Panc1 (cell line): ENCODE data around the gene GANC.

Experiments
- CTCF ChIP-seq: fragments of 450-650 bp; IDR thresholded peaks from 2 replicates; pipeline ENCODE4 v1.5.1; 2017; ENCODE audit warnings: mild to moderate bottlenecking
- POLR2AphosphoS5 ChIP-seq: IDR thresholded peaks from 2 replicates; pipeline ENCODE4 v1.6.1; 2012; ENCODE audit warnings: mild to moderate bottlenecking, low read depth, low read length, moderate library complexity
- SIN3A ChIP-seq: IDR thresholded peaks from 2 replicates; pipeline ENCODE4 v1.6.1; 2012; ENCODE audit warnings: low read depth, mild to moderate bottlenecking, low read length, moderate library complexity, borderline replicate concordance; ENCODE audit not compliant: insufficient read depth
- TF ChIP-seq, protein P1 (sequence below), 2 experiments: IDR thresholded peaks; 2 replicates each; pipeline ENCODE4 v1.6.1; 2011 to 2012; ENCODE audit warnings: low read depth in 2 of 2, control low read depth in 1 of 2, low read length in 1 of 2, mild to moderate bottlenecking in 1 of 2, moderate library complexity in 1 of 2; ENCODE audit not compliant: insufficient read depth in 1 of 2

DNA sequence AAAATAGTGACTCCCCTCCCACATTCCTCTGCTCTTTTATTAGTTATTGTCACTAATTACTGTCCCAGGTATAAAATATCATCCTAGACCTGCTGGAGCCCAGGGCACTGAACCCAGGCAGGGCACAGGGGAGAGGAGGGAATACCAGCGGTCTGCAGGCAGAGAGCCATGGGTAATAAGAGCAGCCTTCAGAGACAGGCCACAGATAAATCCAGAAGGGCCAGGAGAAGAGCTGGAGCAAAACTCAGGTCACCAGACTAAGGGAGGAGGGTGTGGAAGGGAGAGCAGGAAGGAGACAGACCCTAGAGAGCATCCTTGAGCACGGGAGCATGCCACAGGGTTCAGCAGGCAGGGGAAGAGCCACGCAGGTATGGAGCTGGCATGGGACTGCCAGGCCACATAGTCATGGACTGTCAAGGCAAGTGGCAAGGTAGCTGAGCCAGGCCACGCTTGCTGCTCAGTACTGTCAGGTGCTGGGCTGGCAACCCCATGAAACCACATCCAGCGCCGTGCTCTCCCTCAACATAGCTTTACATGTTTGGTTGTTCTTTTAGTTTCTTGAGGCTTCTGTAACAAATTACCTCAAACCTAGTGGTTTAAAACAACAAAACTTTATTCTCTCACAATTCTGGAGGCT, 70.7 kb downstream of the GANC start:
- TF ChIP-seq CTCF (no peak), POLR2AphosphoS5 (no peak), SIN3A (no peak)
- TF ChIP-seq, protein P1, sequence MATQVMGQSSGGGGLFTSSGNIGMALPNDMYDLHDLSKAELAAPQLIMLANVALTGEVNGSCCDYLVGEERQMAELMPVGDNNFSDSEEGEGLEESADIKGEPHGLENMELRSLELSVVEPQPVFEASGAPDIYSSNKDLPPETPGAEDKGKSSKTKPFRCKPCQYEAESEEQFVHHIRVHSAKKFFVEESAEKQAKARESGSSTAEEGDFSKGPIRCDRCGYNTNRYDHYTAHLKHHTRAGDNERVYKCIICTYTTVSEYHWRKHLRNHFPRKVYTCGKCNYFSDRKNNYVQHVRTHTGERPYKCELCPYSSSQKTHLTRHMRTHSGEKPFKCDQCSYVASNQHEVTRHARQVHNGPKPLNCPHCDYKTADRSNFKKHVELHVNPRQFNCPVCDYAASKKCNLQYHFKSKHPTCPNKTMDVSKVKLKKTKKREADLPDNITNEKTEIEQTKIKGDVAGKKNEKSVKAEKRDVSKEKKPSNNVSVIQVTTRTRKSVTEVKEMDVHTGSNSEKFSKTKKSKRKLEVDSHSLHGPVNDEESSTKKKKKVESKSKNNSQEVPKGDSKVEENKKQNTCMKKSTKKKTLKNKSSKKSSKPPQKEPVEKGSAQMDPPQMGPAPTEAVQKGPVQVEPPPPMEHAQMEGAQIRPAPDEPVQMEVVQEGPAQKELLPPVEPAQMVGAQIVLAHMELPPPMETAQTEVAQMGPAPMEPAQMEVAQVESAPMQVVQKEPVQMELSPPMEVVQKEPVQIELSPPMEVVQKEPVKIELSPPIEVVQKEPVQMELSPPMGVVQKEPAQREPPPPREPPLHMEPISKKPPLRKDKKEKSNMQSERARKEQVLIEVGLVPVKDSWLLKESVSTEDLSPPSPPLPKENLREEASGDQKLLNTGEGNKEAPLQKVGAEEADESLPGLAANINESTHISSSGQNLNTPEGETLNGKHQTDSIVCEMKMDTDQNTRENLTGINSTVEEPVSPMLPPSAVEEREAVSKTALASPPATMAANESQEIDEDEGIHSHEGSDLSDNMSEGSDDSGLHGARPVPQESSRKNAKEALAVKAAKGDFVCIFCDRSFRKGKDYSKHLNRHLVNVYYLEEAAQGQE (IDR thresholded peaks at IDR 0.05; ENCODE audit: insufficient read depth in 1 of 2, low read depth in 2 of 2, low read length in 1 of 2), result no peak
